GM18511 (cell line): ENCODE data around the gene MBD3L1.

Experiments
- ATAC-seq: cut with Tn5 transposase; IDR thresholded peaks from one replicate; pipeline ENCODE4 v1.9.1; 2021; ENCODE audit warnings: mild to moderate bottlenecking, moderate library complexity; ENCODE audit not compliant: unreplicated experiment

MBD3L1 gene

GRCh38 chr19:8880868-8881488, 48.8 kb downstream of the MBD3L1 start:
- no peak for ATAC-seq

DNA sequence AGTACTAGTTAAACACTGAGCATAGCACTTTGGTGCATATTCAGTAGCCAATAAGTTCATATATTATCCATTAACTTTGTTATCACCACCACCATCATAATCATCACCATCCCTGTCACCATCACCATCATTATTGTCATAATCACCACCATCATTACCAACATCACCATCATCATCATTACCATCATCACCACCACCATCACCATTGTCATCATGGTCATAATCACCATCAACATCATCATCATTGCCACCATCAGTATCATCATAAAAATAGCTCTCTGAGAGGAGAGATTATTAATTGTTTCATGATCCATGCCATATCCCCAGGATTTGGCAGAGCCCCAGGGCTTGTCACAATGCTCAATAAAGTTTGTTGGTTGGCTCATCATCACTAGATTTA, 49.3 kb downstream of the MBD3L1 start:
- no peak for ATAC-seq

- no peak for ATAC-seq
Observed at GRCh38 chr19:8884416-8884815, 52.2 kb downstream of the MBD3L1 start.

DNA sequence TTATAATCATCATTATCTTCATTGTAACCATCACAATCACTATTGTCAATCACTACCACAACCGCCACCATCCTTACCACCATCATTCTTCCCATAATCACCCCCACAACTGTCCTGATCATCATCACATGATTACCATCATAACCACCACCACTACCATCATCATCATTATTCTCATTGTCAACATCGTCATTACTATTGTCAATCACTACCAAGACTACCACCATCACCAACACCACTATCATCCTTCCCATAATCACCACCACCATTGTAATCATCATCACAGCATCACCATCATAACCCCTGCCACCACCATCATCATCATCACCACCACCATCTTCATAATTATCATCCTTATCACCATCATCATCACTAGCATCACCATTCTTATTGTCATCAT, 55.2 kb downstream of the MBD3L1 start:
- no peak for ATAC-seq

DNA sequence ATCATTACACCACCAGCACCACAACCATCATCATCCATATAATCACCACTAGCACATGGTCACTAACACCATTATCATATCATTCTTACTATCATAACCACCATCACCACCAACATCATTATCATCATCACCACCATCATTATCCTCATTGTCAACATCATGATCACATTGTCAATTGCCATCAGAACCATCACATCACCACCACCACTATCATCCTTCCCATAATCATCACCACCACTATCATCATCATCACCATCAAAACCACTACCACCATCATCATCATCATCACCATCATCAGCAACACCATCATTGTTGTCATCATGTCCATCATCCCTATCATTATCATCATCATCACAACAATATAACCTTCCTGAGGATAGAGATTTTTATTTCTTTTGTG, 58.1 kb downstream of the MBD3L1 start:
- no peak for ATAC-seq
